ENCODE data around the gene POLR2J.
A peak's percentile ranks its signal among the peaks of the same experiment; 100 is the strongest.

Gene POLR2J

DNA sequence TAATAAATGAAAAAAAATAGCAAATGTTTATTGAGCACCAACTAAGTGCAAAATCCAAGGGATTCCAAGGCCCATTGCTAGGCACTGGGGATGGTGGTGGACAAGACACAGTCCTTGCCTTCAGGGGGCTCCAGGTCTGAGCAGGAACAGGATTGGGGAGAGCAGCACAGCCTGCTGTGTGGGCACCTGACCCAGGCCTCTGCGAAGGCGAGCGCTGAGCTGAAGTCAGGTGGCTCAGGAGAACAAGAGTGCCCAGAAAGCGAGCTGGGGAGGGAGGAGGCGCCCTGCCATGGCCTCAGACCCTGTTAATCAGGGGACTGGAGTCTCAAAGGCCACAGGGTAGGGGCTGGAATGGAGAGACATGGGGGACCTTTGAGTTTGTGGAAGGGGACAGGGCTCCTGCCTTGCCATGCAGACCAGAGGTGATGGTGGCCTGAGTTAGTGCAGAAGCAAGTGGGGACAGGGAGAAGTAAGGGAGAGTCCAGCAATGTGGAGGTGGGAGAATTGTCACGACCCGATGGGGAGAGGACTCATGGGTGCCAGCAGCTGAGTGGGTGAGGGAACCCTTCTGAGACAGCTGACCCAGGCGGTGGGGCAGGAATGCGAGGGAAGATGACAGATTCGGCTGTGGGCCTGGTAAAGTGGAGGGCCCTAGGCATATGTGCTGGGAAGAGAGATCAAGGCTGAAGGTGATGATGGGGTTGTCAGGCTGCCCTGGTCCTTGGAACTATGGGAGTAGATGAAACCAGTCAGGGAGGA lies 49.4 kb downstream of the POLR2J start:
- DNase-seq (ENCODE audit: low spot score in 2 of 2) (no peak), ATAC-seq (ENCODE audit: low read depth) (no peak)
- Mint-ChIP-seq H3K27me3 (no peaks in the 10 kb centered on the region), H3K9me3 (no peaks in the 10 kb centered on the region), H3K27ac (peak overlapping the region; percentile 98), H3K4me3 (peak overlapping the region; percentile 56), H3K4me1 (peaks cover 52% of the 10 kb centered on the region), H3K36me3 (peaks cover 2% of the 10 kb centered on the region)

DNA sequence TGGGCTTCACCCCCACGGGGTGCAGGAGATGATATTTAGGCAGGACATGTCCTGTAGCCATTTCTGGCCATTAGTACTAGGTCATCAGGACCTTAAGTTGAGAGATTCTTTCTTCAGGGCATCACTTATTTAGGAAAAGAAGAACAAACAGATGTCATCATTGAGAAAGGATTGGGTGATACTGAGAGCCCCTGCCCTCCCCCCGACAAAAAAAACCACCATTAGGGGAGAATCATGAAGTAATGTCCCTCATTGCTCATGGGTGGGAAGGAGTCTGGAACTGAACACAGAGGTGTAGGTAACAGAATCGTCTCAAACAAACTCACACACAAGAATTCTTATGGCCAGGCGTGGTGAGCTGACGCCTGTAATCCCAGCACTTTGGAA lies 51.7 kb downstream of the POLR2J start:
- H3K36me3 Mint-ChIP-seq: peaks cover 2% of the 10 kb centered on the region
- H3K4me1 Mint-ChIP-seq: peaks cover 57% of the 10 kb centered on the region
- H3K9me3 Mint-ChIP-seq: no peaks in the 10 kb centered on the region
- no peaks in the 10 kb centered on the region for H3K27me3 Mint-ChIP-seq
- no peak for ATAC-seq (ENCODE audit: low read depth)
- DNase-seq (ENCODE audit: low spot score in 2 of 2): no peak
- peak overlapping the region; percentile 79 for H3K4me3 Mint-ChIP-seq
- peak overlapping the region; percentile 100 for H3K27ac Mint-ChIP-seq

DNA sequence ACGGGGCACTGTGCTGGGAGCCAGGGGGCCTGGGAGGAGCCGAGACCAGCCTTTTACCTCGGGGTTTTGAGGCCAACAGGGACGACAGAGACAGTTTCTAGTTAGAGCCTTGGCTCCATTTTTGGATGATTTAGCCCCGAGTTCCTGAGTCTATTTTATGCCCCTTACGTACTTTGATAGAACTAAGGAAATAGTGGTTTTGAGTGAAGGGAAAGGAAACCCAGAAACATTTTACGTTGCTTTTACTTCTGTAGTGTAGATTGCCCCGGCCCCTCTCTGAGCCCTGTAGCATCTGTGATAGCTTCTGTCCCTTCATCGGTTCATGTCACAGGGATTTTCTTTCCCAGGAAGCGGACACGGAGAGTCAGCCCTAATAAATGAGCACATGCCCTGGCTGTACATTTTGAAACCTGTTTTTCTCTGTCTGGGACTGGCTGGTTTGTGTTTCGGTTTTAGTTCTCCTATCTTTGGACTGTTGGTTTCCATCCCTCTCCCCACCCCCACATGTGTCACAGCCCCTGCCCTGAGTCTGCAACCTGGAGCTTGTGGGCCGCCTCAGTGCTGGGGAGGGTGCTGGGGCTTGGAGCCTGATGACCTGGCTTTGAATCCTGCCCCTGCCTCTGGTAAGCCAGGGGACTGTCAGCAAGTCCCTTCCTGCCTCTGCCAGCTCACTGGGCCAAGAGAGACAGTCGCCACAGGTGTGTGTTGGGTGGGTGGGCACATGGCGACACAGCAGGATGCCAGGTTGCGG lies 52.3 kb downstream of the POLR2J start:
- Mint-ChIP-seq H3K36me3 (peaks cover 2% of the 10 kb centered on the region), H3K27ac (peak overlapping the region; percentile 100), H3K27me3 (no peaks in the 10 kb centered on the region), H3K4me1 (peaks cover 53% of the 10 kb centered on the region), H3K9me3 (no peaks in the 10 kb centered on the region), H3K4me3 (peak overlapping the region; percentile 79)
- peak; percentile 59 for ATAC-seq (ENCODE audit: low read depth)
- DNase-seq (ENCODE audit: low spot score in 2 of 2): peak; percentile 63 to 70

DNA sequence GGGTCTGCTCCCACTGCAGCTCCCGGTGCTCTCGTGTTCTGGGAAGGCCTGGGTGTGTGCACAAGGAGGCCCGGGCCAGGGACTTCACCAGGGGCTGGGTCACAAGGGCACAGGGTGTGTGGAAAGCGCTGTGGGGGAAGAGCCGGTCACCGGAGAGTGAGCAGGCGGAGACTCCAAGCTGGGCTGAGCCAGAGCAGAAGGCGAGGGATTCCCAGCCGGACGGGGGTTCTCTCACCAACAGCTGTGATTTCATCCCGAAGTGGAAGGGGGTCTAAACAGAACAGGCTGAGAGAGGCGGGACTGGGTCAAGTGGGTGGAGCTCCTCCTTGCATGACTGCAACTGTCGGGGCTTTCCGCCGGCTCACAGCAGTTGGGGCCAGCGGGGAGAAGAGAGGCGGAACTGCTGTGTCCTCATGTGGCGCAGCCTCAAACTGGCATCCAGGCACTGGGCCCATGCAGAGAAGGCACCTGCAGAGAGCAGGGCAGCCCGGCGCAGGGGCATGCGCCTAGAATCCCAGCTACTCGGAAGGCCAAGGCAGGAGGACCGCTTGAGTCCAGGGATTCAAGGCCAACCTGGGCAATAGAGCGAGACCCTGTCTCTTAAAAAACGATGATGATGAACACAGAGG lies 53.0 kb downstream of the POLR2J start:
- peaks cover 51% of the 10 kb centered on the region for H3K4me1 Mint-ChIP-seq
- peaks cover 5% of the 10 kb centered on the region for H3K36me3 Mint-ChIP-seq
- peak; percentile 79 to 86 for DNase-seq (ENCODE audit: low spot score in 2 of 2)
- no peaks in the 10 kb centered on the region for H3K27me3 Mint-ChIP-seq
- peak overlapping the region; percentile 100 for H3K27ac Mint-ChIP-seq
- no peaks in the 10 kb centered on the region for H3K9me3 Mint-ChIP-seq
- H3K4me3 Mint-ChIP-seq: peak overlapping the region; percentile 79
- peak; percentile 80 for ATAC-seq (ENCODE audit: low read depth)

DNA sequence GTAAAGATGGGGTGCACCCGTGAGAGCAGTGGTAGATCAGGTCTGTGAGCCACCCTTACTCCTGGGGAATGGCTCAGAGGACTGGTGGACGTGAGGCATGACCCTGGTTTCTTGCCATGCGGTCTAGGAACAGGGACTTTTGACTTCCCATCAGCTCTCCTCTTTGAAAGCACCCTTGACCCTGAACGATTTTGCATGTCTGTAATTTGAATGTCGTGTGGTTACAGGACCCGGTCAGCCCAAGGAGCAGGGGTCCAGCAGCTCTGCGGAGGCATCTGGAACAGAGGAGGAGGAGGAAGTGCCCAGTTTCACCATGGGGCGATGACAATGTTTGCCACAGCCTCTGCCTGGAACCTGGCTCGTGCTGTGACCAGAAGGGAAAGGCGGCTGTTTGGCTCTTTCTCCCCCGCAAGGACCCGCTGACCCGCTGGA lies 53.9 kb downstream of the POLR2J start:
- no peaks in the 10 kb centered on the region for H3K9me3 Mint-ChIP-seq
- H3K4me1 Mint-ChIP-seq: peaks cover 52% of the 10 kb centered on the region
- H3K27me3 Mint-ChIP-seq: no peaks in the 10 kb centered on the region
- ATAC-seq (ENCODE audit: low read depth): no peak
- peak overlapping the region; percentile 79 for H3K4me3 Mint-ChIP-seq
- peak overlapping the region; percentile 100 for H3K27ac Mint-ChIP-seq
- H3K36me3 Mint-ChIP-seq: peaks cover 7% of the 10 kb centered on the region
- no peak for DNase-seq (ENCODE audit: low spot score in 2 of 2)

DNA sequence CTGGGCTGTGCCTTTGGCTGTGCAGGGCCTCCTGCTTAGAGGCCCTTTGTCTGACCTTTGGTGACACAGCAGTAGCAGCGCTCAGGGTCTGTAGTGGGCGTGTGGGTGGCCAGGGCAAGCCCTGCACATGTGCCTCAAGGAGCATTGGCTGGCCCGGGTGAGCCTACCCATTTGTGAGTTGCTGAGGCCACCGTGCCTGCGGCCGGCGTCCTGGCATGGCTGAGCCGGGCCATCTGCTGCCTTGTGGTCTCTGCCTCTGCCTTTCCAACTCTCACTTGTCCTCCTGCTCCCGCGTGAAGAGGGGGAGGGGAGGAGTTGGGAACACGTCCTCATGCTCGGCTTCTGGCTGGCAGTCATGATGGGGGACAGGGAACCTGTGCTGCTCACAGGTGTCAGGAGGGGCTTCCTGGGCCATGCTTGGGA lies 54.6 kb downstream of the POLR2J start:
- peaks cover 11% of the 10 kb centered on the region for H3K36me3 Mint-ChIP-seq
- H3K4me1 Mint-ChIP-seq: peaks cover 50% of the 10 kb centered on the region
- peak overlapping the region; percentile 100 for H3K27ac Mint-ChIP-seq
- ATAC-seq (ENCODE audit: low read depth): no peak
- no peaks in the 10 kb centered on the region for H3K27me3 Mint-ChIP-seq
- no peak for DNase-seq (ENCODE audit: low spot score in 2 of 2)
- H3K9me3 Mint-ChIP-seq: no peaks in the 10 kb centered on the region
- peak overlapping the region; percentile 79 for H3K4me3 Mint-ChIP-seq

Measured in memory B cell (primary cell).